D721Med (cell line): ENCODE measurements around the gene KIAA0513.
"Not testable (repeated sequence)": the region's sequence is repeated elsewhere in the genome, so short reads cannot be mapped to it uniquely, and the experiment has no call there.

Experiments used
- DNase-seq: peaks from one replicate; pipeline ENCODE4 v3.0.0; 2011; ENCODE audit warnings: low spot score; ENCODE audit not compliant: insufficient read length
- FAIRE-seq: peaks from 2 replicates; lab custom pipeline; 2011; peaks lifted over from hg19 to GRCh38; lab: Jason Lieb, UNC
- CTCF ChIP-seq: IDR thresholded peaks from 2 replicates; pipeline ENCODE4 v1.5.1; 2012; ENCODE audit warnings: mild to moderate bottlenecking, control low read depth; ENCODE audit not compliant: insufficient read depth; ENCODE audit errors: missing control alignments

Gene KIAA0513

GRCh38 chr16:85029408-85029784, 1.8 kb downstream of the KIAA0513 start:
- no peak for TF ChIP-seq CTCF
- FAIRE-seq (no peak), DNase-seq (no peak)

- TF ChIP-seq CTCF: no peak
- no peak for DNase-seq
- no peak for FAIRE-seq
Observed at GRCh38 chr16:85029981-85030401, 2.4 kb downstream of the KIAA0513 start.

GRCh38 chr16:85031451-85031850, 3.9 kb downstream of the KIAA0513 start:
- TF ChIP-seq CTCF: no peak
- FAIRE-seq (no peak), DNase-seq (no peak)

GRCh38 chr16:85032187-85032586, 4.6 kb downstream of the KIAA0513 start:
- DNase-seq, FAIRE-seq: not testable (repeated sequence)

- FAIRE-seq: no peak
Observed at GRCh38 chr16:85033171-85033570, 5.6 kb downstream of the KIAA0513 start.

GRCh38 chr16:85034591-85035433, 7.2 kb downstream of the KIAA0513 start:
- no peak for TF ChIP-seq CTCF
- no peak for FAIRE-seq
- no peak for DNase-seq

More at GRCh38 chr16:85033171-85033570, 5.6 kb downstream of the KIAA0513 start:
- no peak for DNase-seq
- TF ChIP-seq CTCF: no peak

- FAIRE-seq (no peak), DNase-seq (no peak)
- TF ChIP-seq CTCF: no peak
Observed at GRCh38 chr16:85036236-85037049, 8.8 kb downstream of the KIAA0513 start.
